Measurements from ENCODE around the gene TAF4. TPM values are rescaled to one million over a fixed set of nuclear protein-coding genes. Genes with fewer than 3 reads are reported as not detected.

The TAF4 gene
- polyA plus RNA-seq, 1 donor from 2014 or later, result 3.4 TPM

- Mint-ChIP-seq H3K27me3 (peaks cover 6% of the 10 kb centered on the region), H3K36me3 (no peaks in the 10 kb centered on the region), H3K4me3 (no peak overlapping the region), H3K27ac (no peak overlapping the region), H3K9me3 (peaks cover 0 to 2% (median 0%) of the 10 kb centered on the region in 3 donors), H3K4me1 (peaks cover 0 to 1% (median 0%) of the 10 kb centered on the region in 3 donors)
These were observed 134.8 kb downstream of the TAF4 start for GRCh38 chr20:61930776-61931475.

- Mint-ChIP-seq H3K9me3 (peaks cover 0 to 4% (median 0%) of the 10 kb centered on the region in 3 donors), H3K4me1 (peaks cover 0 to 2% (median 0%) of the 10 kb centered on the region in 3 donors), H3K36me3 (no peaks in the 10 kb centered on the region), H3K27me3 (peaks cover 6% of the 10 kb centered on the region), H3K4me3 (no peak overlapping the region), H3K27ac (no peak overlapping the region)
These were observed 135.6 kb downstream of the TAF4 start for GRCh38 chr20:61929971-61930666.

- H3K27ac Mint-ChIP-seq, result no peak overlapping the region
- no peaks in the 10 kb centered on the region for H3K36me3 Mint-ChIP-seq
- H3K4me3 Mint-ChIP-seq, result no peak overlapping the region
- peaks cover 0 to 2% (median 0%) of the 10 kb centered on the region in 3 donors for H3K4me1 Mint-ChIP-seq
- H3K9me3 Mint-ChIP-seq, result peaks cover 0 to 4% (median 0%) of the 10 kb centered on the region in 3 donors
- peaks cover 2% of the 10 kb centered on the region for H3K27me3 Mint-ChIP-seq
These were observed 136.1 kb downstream of the TAF4 start for GRCh38 chr20:61929561-61929960.

GRCh38 chr20:61927826-61928541, 137.7 kb downstream of the TAF4 start:
- peaks cover 0 to 4% (median 0%) of the 10 kb centered on the region in 3 donors for H3K9me3 Mint-ChIP-seq
- H3K27ac Mint-ChIP-seq, result no peak overlapping the region
- H3K36me3 Mint-ChIP-seq, result no peaks in the 10 kb centered on the region
- H3K4me1 Mint-ChIP-seq, result peaks cover 0 to 2% (median 0%) of the 10 kb centered on the region in 3 donors
- H3K4me3 Mint-ChIP-seq, result no peak overlapping the region
- peaks cover 2% of the 10 kb centered on the region for H3K27me3 Mint-ChIP-seq

- Mint-ChIP-seq H3K27ac (no peak overlapping the region), H3K4me1 (peaks cover 0 to 2% (median 0%) of the 10 kb centered on the region in 3 donors), H3K9me3 (peaks cover 0 to 4% (median 0%) of the 10 kb centered on the region in 3 donors), H3K27me3 (peaks cover 2% of the 10 kb centered on the region), H3K36me3 (no peaks in the 10 kb centered on the region), H3K4me3 (no peak overlapping the region)
These were observed 138.4 kb downstream of the TAF4 start for GRCh38 chr20:61927193-61927825.

- H3K36me3 Mint-ChIP-seq, result no peaks in the 10 kb centered on the region
- H3K27me3 Mint-ChIP-seq, result no peaks in the 10 kb centered on the region
- peaks cover 0 to 4% (median 0%) of the 10 kb centered on the region in 3 donors for H3K9me3 Mint-ChIP-seq
- peaks cover 0 to 2% (median 0%) of the 10 kb centered on the region in 3 donors for H3K4me1 Mint-ChIP-seq
- H3K27ac Mint-ChIP-seq, result no peak overlapping the region
- H3K4me3 Mint-ChIP-seq, result no peak overlapping the region
These were observed 138.9 kb downstream of the TAF4 start for GRCh38 chr20:61926796-61927192.

DNA sequence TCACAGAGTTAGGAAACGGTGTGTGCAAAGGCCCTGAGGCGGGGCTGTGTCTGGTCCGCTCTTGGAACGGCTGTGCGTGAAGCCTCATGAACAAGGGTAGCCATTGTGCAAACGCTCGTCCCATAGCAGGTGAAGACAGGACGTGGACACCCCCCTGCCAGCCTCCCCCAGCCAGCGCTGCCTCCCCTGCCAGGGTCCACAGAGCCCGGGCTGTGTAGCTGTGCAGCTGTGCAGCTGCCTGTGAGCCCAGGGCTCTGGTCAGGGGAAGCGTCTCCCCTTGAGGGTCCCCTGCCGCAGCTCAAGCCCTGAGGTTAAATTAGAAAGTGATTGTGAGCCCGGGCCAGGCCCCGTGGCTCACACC, 139.4 kb downstream of the TAF4 start:
- H3K27ac Mint-ChIP-seq, result no peak overlapping the region
- H3K9me3 Mint-ChIP-seq, result peaks cover 0 to 4% (median 0%) of the 10 kb centered on the region in 3 donors
- no peaks in the 10 kb centered on the region for H3K27me3 Mint-ChIP-seq
- no peak overlapping the region for H3K4me3 Mint-ChIP-seq
- H3K4me1 Mint-ChIP-seq, result peaks cover 0 to 2% (median 0%) of the 10 kb centered on the region in 3 donors
- no peaks in the 10 kb centered on the region for H3K36me3 Mint-ChIP-seq

DNA sequence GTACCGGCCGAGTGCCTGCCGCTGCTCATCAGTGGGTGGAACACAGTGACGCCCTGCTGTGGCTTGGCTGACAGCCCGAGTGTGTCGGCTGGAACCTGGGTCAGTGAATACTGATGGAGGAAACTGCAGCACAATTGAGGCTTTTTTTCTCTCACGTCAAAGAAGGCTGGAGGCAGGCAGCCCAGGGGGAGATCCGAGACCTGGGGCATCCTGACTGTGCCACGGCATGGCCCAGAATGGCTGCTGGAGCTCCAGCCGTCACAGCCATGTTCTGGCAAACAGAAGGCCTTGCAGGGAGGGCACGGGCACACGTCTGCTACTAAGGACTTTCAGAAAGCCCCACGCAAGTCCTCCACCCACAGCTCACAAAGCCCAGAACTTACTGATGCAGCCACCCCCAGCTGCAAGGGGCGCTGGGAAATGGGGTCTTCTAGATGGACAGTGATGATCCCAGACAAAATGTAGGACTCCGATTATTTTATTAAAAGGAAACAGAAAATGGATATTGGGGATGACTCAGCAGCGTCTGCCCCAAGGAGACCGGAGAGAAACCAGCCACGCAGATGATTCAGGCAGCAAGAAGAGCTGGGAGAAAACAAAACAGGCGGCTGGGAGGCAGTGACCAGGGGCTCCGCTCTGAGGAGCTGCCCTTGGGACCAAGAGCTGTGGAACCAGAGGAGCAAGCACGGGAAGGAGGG, 140.0 kb downstream of the TAF4 start:
- Mint-ChIP-seq H3K9me3 (peaks cover 0 to 4% (median 0%) of the 10 kb centered on the region in 3 donors), H3K27me3 (no peaks in the 10 kb centered on the region), H3K4me1 (peaks cover 0 to 2% (median 0%) of the 10 kb centered on the region in 3 donors), H3K36me3 (no peaks in the 10 kb centered on the region), H3K27ac (no peak overlapping the region), H3K4me3 (no peak overlapping the region)

DNA sequence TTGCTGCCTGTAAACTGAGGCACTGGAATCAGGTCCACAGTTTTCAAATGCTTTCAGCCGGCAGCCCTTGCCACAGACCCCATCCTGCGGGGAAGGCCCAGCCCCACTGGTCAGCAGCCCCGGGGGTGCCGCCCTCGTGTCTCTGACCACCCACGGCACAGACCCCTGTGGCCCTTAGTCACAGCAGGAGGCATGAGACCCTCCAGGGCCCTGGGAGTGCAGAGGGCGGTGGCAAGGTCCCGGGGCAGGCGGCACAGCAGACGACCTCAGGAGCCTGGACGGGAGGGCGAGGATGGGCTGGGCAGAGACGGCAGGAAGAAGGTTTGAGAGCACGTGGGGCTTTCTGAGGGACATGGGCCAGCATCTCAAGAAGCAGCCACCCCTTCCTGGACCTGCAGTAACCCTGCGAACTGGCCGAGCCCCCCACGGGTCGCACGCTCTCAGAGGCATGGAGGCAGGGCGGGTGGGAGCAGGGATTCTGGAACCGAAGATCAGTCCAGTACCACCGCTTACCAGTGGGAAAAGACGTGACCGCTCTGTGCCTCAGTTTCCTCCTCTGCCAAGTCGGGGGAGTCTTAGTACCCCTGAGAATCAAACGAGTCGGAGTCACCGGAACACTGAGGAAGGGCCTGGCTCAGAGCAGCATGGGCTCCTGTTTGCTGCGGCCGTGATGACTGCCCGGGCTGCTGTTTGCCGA, 140.7 kb downstream of the TAF4 start:
- Mint-ChIP-seq H3K4me1 (peaks cover 0 to 2% (median 0%) of the 10 kb centered on the region in 3 donors), H3K27me3 (no peaks in the 10 kb centered on the region), H3K4me3 (no peak overlapping the region), H3K36me3 (no peaks in the 10 kb centered on the region), H3K27ac (no peak overlapping the region), H3K9me3 (peaks cover 0 to 4% (median 0%) of the 10 kb centered on the region in 3 donors)

Other genes with a start within 250 kb of the TAF4 start
- gene LSM14B, start 56.6 kb upstream of the TAF4 start, polyA plus RNA-seq, result 0.98 TPM
- 428 TPM for gene PSMA7, start 77.5 kb upstream of the TAF4 start, polyA plus RNA-seq
- gene SS18L1, start 77.9 kb upstream of the TAF4 start, polyA plus RNA-seq, result 1.4 TPM
- 26.2 TPM for gene MTG2, start 117.1 kb upstream of the TAF4 start, polyA plus RNA-seq
- not detected for gene HRH3, start 154.4 kb upstream of the TAF4 start, polyA plus RNA-seq
- gene OSBPL2, start 172.6 kb upstream of the TAF4 start, polyA plus RNA-seq, result 25.6 TPM
- 149 TPM for gene ADRM1, start 237.1 kb upstream of the TAF4 start, polyA plus RNA-seq